ENCODE results near the gene TMA7.
A peak's percentile ranks its signal among the peaks of the same experiment; 100 is the strongest.

The TMA7 gene

DNA sequence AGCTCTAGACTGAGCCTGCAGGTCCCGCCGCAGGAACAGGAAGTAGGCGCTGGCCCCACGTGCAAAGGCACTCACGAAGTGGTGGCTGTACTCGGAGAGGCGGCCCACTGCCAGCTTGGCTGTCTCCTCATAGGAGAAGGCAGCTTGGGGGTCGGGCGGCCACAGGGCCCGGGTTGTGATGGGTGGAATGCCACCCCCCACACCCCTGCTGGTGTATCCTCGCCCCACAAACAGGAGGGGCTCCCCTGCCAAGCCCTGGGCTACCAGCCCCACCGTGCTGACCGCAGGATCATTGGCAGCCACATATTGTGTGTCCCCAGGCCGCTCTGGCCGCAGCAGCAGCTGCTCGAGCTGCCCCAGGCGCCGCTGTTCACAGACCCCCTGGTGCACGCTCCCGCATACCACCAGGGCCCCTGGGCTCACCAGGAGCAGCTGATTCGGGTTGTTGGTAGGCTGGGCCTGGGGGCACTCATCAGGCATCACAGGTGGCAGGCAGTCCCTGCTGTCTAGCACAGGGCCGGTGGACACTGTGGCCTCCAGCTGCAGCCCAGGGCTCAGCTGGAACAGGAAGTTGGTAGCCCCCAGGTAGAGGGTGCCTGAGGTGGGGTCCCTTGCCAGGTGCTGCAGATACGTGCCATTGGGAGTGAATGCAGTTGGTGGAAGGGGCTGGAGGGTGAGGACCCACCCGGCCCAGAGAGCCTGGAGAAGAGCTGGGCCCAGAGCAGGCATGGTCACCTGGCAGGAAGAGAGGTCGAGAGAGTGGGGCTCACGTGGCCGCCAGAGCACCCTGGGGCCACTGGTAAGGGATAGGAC lies 16.0 kb upstream of the TMA7 start:
- no peak for DNase-seq

DNA sequence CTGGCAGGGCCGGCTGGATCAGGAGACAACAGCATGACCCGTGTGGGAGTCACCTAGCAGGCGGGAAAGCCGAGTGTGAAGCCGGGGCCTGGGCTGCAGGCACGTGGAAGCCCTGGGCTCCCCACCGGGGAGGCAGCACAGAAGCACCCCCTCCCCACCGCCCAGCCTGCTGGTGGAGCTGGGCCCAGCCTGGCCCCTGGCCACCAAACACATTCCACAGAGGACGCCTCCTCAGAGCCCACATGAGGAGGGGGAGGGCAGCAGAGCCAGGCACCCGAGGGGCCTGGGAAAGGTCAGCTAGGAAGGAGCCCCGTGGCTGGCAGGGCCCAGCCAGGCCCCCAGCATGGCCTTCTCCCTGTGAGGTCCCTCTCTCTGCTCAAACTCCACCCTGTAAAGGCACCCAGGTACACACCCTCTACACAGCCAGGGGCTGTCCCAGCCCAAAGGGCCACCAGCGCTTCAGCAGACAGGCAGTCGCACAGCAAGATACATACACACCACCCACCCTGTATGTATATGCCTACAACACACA lies 14.7 kb upstream of the TMA7 start:
- DNase-seq = no peak

DNA sequence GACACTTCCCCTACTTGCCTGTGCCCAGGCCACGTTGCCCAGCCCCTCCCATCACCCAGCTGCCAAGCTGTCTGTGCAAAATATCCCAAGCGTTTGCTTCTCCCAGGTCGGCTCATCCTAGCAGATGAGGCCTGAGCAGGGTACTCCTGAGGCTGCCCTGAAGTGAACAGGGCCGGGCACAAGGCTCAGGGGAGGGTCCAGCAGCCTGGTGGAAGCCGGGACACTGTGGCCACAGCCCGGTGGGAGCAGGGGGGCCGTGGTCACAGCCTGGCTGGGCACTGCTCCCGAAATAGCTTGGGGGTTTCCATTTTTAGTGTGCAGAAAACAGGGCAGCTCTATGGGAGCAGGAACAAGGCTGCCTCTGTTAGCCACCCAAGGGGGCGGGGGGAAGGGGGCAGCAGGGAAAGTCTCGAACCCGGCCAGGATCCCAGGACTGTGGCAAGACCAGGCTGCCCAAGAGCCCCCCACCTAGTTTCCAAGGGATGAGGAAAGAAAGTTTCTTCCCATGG lies 13.6 kb upstream of the TMA7 start:
- DNase-seq = no peak

DNA sequence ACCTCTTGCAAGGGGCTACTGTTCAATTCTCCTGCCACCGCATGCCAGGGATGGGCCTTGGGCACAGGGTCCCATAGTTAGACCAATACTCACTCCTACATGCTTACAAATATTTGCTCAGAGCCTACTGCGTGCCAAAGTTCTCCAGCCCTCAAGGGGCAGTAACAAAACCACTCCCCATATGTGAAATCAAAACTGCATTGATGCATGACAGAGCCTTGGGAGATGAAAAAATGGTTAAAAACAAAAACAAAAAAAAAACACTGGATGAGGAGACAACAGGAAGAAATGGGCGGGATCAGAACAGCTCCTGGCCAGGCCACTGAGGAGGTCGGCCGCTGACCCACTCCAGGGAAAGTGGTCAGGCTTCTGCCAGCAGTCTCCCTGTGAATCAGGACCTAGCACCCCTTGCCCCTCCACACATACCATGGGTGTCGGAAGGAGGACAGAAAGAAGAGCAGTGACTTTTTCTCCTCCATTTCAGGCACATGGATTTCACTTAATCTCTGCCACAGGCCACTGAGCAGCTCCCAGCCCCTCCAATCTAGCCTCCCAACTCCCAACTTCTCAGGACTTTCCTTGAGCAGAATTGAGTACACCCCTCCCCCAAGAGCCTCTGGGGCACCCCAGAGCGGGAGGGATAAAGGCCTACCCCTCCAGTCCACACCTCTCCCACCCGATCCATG lies 13.0 kb upstream of the TMA7 start:
- DNase-seq = no peak

DNA sequence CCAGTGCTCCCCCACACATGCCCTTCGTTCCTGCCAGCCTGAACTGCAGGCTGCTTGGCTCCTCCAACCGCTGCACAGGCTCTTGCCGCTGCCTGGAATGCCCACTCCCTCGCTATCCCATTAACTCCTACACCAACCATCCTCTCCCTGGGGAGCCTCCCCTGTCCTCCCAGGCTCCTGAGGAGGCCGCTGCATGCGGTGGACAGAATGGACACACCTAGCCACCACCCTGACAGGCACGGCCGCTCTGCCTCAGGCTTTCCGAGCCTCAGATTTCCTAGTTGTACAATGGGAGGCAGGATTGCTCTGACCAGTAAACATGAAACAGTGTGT lies 12.5 kb upstream of the TMA7 start:
- DNase-seq = no peak

DNA sequence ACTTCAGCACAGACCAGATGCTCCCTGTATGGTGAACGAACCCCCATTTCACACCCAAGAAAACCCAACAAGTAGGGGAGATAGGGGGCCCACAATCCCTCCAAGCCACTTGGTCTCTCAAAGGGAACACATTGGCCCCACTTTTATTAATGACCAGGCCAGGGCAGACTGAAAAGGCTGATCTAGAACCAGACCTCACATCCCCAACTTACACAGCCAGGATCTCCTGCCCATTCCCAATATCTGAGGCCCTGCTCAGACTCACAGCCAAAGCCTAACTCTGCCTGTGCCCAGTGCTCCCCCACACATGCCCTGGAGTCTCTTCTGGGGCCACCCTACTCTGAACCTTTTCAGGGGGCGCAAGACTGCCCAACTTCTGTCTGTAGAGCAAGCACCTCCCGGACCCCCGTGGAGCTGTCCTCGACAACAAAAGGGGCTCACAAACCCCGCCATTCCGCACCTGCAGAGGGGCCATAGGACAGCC lies 11.9 kb upstream of the TMA7 start:
- no peak for DNase-seq

DNA sequence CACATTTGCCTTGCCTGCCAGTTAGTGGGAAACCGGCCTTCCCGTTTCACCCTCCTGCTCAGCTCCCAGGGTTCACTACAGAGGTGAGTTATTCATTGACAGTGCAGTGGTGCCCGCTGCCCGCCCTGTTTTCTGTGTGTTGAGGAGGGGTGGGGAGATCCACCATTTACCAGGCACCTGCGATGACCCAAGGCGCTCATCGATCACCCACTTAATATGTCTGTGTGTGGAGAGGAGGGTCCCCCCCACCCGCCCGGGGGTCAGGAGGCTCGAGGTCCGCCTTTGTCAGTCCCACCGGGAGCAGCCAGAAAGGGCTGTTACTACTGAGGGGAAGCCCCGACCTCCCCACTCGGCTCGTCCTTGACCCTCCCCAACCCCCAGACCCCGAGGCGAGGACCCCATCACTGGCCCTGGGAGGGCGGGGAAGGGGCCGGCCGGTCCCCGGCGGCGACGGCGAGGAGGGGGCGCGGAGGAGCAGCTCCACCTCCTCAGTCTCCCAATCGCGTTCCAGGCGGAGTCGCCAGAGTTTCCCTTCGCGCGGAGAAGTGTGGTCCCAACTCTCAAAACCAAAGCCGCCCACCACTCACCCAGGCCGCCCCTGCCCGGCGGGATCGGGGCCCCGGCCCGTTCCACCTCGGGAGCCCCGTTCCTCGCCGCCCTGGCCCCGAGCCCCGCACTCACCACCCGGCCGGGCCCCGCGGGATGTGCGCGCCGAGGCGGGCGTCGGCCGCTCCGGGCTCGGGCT lies 11.3 kb upstream of the TMA7 start:
- no peak for DNase-seq

DNA sequence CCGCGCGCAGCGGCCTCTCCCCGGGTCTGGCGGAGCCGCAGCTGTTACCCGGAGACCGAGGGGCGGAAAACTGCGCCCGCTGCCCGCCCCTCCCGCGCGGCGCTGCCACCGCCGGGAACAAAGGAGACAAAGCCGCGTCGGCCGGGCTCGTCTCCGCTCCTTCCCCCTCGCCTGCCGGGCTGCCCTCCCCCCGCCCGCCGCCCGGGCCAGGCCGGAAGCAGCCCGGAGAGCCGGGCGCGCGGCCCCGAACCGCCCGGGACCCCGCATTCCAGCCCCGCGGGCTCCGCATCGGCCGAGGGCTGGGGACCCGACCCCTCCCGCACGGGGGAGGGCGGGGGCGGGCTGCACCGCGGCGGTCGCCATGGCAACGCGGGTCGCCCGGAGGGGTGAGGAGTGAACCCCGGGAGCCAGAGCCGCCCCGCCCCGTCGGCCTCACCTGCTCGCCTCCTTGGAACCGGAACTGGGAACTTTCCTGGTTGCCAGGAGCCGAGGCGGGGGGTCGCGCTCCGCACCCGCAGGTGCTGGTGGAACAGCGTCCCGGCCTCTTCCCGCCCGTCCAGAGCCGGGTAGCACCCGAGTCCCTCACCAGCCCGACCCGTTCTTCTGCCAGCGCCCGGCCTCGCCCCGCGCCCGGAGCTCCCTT lies 10.6 kb upstream of the TMA7 start:
- DNase-seq = peak; percentile 34

DNA sequence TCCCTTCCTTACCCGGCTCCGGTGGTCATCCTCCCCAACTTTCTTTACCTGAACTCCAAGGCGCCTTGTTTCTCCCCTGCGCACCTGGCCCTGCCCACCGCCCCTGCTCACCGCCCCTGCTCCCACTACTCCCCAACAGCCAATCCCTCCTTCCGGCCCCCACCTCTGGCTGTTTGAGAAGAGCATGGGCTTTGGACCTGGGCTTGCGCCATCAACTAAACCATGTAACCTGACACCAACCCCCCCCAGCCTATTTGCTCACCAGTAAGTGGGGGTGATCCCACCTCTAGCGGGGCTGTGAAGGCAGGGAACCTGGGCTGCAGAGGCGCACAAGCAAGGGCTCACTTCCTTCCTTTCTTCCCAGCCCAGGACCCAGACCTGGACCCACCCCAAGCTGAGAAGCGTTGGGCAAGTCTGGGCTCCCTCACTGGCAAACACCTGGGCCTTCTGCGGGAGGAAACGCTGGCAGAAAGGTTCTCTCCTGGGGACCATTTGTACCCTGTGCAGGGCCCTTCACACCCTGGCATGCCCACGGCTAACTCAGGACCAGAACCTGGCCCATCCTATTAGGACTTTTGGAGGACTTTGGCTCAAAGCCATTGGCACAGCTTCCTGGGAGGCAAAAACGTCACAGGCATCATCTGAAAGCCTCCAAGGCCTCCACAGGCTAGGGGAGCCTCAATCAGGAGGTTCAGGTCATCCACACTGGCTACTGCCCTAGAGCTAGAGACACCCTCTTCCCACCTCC lies 9.9 kb upstream of the TMA7 start, which contains the start of gene PLXNB1:
Gene PLXNB1 (minus strand): TSS at position 127 of the 748 bp plus-strand sequence. CDS start 5,475 bp downstream, outside the sequence.
- DNase-seq = peak; percentile 64

DNA sequence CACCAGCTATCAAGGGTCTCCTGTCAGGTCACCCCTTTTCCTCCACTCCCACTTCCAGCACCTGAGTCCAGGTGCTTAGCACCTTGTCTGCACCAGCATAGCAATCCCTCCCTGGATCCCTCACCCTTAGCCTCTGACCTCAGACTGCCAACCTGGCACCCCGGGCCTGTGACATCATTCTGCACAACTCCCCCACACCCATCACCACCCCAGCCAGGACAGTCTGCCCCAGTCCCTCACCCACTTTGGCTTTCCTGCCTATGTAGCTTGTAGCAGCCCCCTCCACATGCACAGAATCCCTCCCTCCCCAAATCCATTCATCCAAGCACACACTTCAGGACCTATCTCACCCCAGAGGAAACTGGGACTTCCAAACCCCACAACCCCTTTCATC lies 9.4 kb upstream of the TMA7 start:
- no peak for DNase-seq

DNA sequence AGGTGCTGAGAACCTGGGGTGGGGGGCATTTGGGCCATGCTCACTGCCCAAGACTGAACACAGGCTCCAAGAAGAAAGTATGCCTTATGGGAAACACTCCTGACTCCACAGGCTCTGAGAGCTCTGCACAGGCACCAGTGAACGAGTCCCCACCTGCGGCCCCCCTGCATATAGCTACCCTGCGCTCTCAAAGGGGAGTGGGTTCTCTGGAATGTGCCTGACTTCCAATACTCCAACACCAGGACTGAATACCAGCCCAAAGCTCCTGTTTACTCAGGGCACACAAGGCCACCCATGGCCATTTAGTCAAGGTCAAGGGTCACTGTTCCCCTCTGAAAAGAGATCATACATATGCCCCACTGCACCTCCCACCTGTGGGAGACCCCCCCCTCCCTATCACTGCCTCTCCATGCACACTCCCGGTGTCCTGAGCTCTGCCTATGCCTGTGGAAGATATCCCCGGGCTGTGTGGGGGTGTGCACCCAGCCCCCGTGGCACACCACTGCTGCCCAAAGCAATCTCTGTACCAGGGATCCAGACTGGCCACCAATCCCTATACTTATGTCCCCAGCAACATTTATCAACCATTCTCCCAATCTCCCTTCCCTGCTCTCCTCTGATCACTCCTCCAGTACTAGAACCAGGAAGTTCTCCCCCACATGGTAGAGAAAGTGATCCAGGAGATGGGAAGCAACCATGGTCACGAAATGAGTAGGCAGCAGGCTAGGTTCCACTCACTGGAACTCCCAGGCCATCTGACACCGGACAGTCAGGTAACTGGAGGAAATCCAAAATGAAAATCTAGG lies 8.6 kb upstream of the TMA7 start:
- DNase-seq = no peak

DNA sequence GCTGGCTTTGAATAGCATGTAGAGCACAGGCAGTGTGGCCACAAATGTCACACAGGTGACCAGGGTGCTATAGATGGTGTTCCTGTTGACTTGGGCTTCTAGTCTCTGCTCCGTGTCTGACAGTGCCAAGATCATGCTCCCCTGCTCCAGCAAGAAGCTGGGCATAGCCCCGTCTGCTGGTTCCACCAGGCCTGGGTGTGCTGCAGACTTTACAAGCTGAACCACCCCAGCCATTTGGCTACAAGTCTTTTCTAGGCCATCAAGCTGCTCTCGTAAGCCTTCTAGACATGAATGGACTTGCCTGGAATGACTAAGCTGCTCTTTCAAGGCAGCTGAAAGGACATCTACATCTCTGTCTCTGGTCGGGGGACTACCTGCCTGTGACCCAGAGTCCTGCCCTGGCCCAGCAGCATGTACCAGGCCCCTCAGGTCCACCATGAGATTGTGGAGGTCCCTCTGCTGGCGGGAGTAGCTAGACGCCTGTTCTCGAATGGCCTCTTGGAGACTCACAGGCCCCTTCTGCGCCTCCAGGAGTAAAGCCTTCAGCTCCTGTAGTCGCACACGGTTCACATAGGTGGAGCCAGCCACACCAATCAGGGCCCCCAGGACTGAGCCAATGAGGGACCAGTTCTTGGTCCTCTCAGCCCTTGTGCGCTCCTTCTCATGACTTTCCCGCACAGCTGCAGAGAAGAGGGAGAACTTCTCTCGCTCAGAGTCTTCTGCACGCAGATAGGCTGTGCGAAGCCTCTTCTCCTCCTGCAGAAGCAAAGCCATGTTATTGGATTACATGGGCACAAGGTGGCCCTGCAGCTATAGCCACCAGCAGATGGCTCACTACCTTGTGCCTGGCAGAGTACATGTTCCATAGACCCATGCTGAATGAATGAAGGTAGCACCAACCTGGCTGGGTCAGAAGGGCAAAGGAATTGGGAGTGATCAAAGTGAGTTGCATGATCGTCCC lies 7.4 kb upstream of the TMA7 start:
- no peak for DNase-seq

DNA sequence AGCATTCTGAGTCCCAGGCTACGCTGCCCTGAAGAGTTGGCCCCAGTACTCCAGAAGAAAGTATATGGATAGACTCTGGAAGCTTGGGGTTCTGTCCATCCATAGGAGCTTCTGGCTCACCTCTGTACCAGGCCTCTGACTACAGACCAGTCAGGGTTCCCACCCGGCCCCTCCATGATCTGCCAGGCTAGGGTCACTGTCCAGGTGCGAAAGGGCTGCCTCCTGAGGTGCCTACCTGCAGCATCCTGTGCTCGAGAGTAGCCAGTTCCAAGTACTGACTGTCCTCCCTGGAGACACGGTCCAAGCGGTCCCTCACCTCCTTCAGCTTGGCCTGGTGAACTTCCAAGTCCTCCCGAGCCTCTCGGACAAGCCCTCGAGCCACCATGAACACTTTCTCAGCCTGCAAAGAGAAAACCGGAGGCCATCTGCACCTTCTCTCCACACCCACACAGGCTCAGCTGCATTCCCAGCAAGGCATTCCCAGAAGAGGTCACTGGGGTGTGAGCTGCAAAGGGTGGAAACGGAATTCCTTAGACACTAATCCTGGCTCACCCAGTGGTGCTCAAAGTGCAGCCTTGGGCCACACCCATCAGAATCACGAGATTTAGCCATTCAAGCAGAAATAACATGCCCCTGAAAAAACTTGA lies 6.5 kb upstream of the TMA7 start:
- no peak for DNase-seq

DNA sequence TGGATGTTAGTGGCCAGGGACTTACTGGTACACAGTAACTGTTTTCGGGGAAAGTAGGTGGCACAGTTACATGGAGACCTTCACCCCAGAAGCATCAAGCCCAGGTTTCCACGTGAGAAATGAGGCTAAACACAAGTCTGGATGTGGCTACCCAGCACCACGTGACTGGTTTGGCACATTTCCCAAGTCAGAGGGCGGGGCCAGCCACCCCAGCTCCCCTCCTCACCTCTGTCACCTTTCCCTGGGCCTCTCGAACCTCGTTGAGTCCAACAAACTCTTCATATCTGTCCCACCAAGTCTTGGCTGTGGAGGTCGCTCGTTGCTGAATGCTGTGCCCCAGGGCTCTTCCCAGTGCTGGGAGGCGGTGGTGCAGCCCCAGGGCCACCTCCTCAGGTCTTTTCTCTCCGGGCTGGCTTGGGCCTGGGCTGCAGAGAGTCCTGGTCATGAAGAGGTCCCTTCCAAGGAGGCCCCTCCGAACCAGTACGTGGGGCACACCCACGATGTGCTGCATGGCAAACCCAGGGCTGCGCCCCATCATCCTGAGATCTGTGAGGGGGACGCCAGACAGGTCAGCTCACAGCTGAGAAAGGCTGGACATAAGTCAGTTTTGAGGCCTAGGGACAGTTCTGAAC lies 5.3 kb upstream of the TMA7 start:
- DNase-seq = no peak

DNA sequence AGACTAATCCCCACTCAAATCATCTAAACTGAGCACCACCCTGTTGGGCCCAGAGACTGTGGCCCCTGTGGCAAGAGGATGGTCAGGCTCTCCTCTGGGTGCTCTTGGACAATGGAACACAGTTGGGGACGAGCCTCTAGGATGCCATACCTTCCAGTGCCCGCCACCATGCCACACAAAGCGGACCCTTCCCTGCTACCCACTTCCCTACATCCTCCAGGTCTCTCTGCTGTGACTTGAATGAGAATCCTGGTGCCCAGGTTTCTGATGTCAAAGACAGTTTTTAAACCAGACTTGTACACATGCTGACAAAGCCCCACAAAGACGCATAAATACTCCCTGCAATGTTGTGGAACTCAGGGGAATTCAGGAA lies 4.8 kb upstream of the TMA7 start:
- no peak for DNase-seq

DNA sequence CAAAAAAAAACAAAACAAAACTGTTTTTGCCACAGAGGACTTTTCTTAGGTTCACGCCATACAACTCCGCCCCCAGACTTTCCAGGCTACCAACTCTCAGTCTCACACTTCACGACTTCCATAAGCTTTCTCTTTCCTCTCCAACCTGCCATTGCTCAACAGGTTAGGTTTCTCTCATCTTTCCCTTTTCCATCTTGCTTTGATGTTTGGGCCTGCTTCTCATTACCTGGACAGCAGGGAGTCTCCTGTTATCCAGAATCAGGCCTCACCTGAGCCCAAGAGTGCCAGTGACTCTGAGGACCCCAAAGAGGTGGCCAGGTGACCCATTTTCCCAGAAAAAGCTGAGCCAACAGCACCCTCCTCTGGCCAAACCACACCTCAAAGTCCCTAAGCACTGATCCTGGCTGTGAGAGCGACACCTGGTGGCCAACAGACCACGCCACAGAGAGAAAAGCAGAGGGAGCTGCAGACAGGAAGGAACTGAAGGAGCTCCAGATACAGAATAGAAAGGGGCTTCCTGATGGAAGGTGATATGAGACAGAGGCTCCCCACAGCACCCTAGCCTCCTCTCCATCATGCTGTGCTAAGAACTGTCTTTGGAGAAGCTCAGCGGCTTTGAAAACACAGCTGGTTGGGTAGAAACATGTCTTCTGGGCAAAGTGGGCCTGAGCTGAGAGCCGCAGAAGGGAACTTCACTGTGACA lies 4.1 kb upstream of the TMA7 start:
- DNase-seq = peak; percentile 53

DNA sequence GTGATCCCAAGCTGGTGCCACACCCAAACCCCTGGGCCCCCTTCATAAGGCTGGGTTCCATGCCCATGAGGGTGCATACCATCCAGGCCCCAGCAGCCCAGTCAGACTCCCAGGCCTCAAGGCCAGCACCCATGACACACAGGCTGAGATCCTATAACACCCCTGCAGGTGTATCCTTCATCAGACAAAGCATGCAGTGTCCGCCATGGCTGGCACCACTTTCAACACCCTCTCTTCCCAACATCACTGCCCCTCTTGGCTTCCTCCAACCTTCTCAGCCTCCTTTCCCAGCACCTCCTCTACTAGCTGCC lies 3.6 kb upstream of the TMA7 start:
- no peak for DNase-seq

DNA sequence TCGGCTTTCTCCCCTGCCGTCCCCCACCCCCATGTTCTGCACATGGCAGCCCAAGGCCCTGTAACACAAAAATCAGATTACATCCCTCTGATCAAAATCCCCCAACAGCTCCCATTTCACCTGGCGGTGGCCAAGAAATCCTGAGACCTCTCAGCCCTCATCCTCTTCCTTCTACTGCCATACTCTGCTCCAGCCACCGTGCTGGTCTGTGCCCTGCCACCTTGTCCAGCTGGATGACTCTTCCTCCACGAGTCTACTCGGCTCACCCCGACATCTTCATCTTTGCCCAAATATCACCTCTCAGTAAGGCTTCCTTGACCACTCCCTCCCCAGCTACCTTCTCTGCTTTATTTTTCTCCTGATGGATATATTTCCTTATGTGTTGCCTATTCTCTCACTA lies 3.2 kb upstream of the TMA7 start:
- DNase-seq = no peak
